Kidney (tissue), 14 donors: Measurements from ENCODE around the gene OSER1. TPM values are rescaled to one million over a fixed set of nuclear protein-coding genes. Genes with fewer than 3 reads are reported as not detected.

Source experiments
- DNase-seq, 5 donors: peaks; one replicate each; pipeline ENCODE4 v3.0.0-alpha.2; 2013 to 2020
- FAIRE-seq: peaks from 2 replicates; lab custom pipeline; 2012; peaks lifted over from hg19 to GRCh38; lab: Jason Lieb, UNC
- H3K27ac ChIP-seq, 2 donors: one replicate each; pipeline ENCODE4 v1.7.0; 2013; ENCODE audit warnings: low read depth in 2 of 2, low read length in 2 of 2, inconsistent platforms in 1 of 2
- H3K27me3 ChIP-seq: one replicate; pipeline ENCODE4 v1.7.1; 2013; ENCODE audit warnings: low read length, inconsistent platforms; ENCODE audit not compliant: control insufficient read depth, insufficient read depth
- H3K36me3 ChIP-seq, 3 donors: one replicate each; pipeline versions ENCODE4 v1.7.0 to v1.7.1; 2013; ENCODE audit warnings: low read length in 3 of 3, control low read depth in 1 of 3, inconsistent platforms in 1 of 3; ENCODE audit not compliant: insufficient read depth in 3 of 3, control insufficient read depth in 2 of 3
- H3K4me1 ChIP-seq, 3 donors: one replicate each; pipeline versions ENCODE4 v1.7.0 to v1.7.1; 2013; ENCODE audit warnings: low read length in 3 of 3, inconsistent platforms in 1 of 3, low read depth in 1 of 3; ENCODE audit not compliant: control insufficient read depth in 2 of 3, insufficient read depth in 2 of 3
- H3K4me3 ChIP-seq, 3 donors: one replicate each; pipeline versions ENCODE4 v1.7.0 to v1.8.1; 2013; ENCODE audit warnings: low read length in 3 of 3, control low read depth in 1 of 3, inconsistent platforms in 1 of 3
- H3K9ac ChIP-seq, 3 donors: one replicate each; pipeline versions ENCODE4 v1.7.0 to v1.7.1; 2013; ENCODE audit warnings: low read length in 3 of 3, control low read depth in 1 of 3, inconsistent platforms in 1 of 3
- H3K9me3 ChIP-seq, 3 donors: one replicate each; pipeline versions ENCODE4 v1.7.0 to v1.7.1; 2013; ENCODE audit warnings: low read length in 3 of 3, control low read depth in 1 of 3, inconsistent platforms in 1 of 3; ENCODE audit not compliant: control insufficient read depth in 2 of 3, insufficient read depth in 1 of 3
- CTCF ChIP-seq: IDR thresholded peaks from 3 replicates; pipeline ENCODE4 v1.5.1; 2012; ENCODE audit warnings: mild to moderate bottlenecking, moderate library complexity, borderline replicate concordance; ENCODE audit not compliant: insufficient read depth; ENCODE audit errors: extremely low read depth
- intact Hi-C: fragments of 100-400 bp; cut with DNase I; formaldehyde crosslinking; loops from one replicate; pipeline ENCODE4 v1.11.1; 2022
- polyA plus RNA-seq: library from polyadenylated mRNA; stranded (reverse); fragments of 350-450 nt; fragmentation: Illumina TruSeq; extraction: RNeasy Lipid Tissue Mini Kit (QIAGEN cat#74804); gene quantifications from one replicate; pipeline ENCODE4 v1.2.3, GENCODE V29; 2014; ENCODE audit warnings: low read depth, low replicate concordance; ENCODE audit not compliant: insufficient read depth
- total RNA-seq: library from RNA; stranded (reverse); fragmentation: NEBNext Ultra II Directional; extraction: Animal tissue kit (Norgen Biotek cat#: 25700); gene quantifications from one replicate; pipeline ENCODE4 v1.2.1, GENCODE V29; 2021
- donor health status: control.
- donor health status: control.
- donor health status: control.
- donor health status: control.
- donor health status: control.
- donor health status: DM: yes; HTN: yes; CAD: no.
- donor health status: Normal renal cell carcinoma (clear cell type).

Gene OSER1
- total and polyA plus RNA-seq, 2 donors from 2014 or later, result 29.3 to 33.5 TPM

- Histone ChIP-seq H3K9ac (no peak overlapping the region), H3K9me3 (no peaks in the 10 kb centered on the region), H3K4me1 (no peaks in the 10 kb centered on the region), H3K27me3 (peaks cover 3% of the 10 kb centered on the region), H3K27ac (no peak overlapping the region), H3K36me3 (no peaks in the 10 kb centered on the region), H3K4me3 (no peak overlapping the region)
- no peak for FAIRE-seq
- no peak for TF ChIP-seq CTCF
- no peak for DNase-seq
- intact Hi-C loops, result no loop called here
Measured at GRCh38 chr20:44251284-44251683, 40.7 kb upstream of the OSER1 start.

- H3K9ac ChIP-seq, result no peak overlapping the region
- DNase-seq (no peak), FAIRE-seq (no peak)
- H3K4me3 ChIP-seq, result no peak overlapping the region
- peaks cover 3% of the 10 kb centered on the region for H3K27me3 ChIP-seq
- intact Hi-C loops, result no loop called here
- H3K9me3 ChIP-seq, result no peaks in the 10 kb centered on the region
- H3K36me3 ChIP-seq, result no peaks in the 10 kb centered on the region
- H3K4me1 ChIP-seq, result no peaks in the 10 kb centered on the region
- no peak for TF ChIP-seq CTCF
- H3K27ac ChIP-seq, result no peak overlapping the region
Measured at GRCh38 chr20:44248410-44248759, 37.8 kb upstream of the OSER1 start.

GRCh38 chr20:44247586-44248409 is 37.2 kb upstream of the OSER1 start:
- intact Hi-C loops, result no loop called here
- no peak overlapping the region for H3K27ac ChIP-seq
- peaks cover 3% of the 10 kb centered on the region for H3K27me3 ChIP-seq
- H3K36me3 ChIP-seq, result no peaks in the 10 kb centered on the region
- FAIRE-seq (no peak), DNase-seq (peak in 4 of 5 donors; percentile 54 to 82 (median 73))
- H3K4me3 ChIP-seq, result no peak overlapping the region
- no peaks in the 10 kb centered on the region for H3K9me3 ChIP-seq
- no peak for TF ChIP-seq CTCF
- H3K4me1 ChIP-seq, result no peaks in the 10 kb centered on the region
- H3K9ac ChIP-seq, result no peak overlapping the region
